Bronchial epithelial cell (primary cell): ENCODE data around the gene FLNC. TPM values are rescaled to one million over a fixed set of nuclear protein-coding genes. Genes with fewer than 3 reads are reported as not detected.

Experiments used
- DNase-seq: peaks from one replicate; pipeline ENCODE4 v3.0.0-alpha.2; 2010; ENCODE audit warnings: low read depth
- FAIRE-seq: peaks from 2 replicates; lab custom pipeline; 2011; peaks lifted over from hg19 to GRCh38; lab: Jason Lieb, UNC
- H3K27me3 ChIP-seq: 2 replicates; pipeline ENCODE4 v1.5.1; 2011; ENCODE audit warnings: low read length; ENCODE audit not compliant: control insufficient read depth, insufficient read depth
- H3K36me3 ChIP-seq: 2 replicates; pipeline ENCODE4 v1.5.1; 2011; ENCODE audit warnings: low read length; ENCODE audit not compliant: control insufficient read depth, insufficient read depth
- H3K4me3 ChIP-seq: 2 replicates; pipeline ENCODE4 v1.5.1; 2011; ENCODE audit warnings: mild to moderate bottlenecking, low read depth, low read length, control low read depth
- CTCF ChIP-seq: IDR thresholded peaks from 2 replicates; pipeline ENCODE4 v1.5.1; 2011; ENCODE audit warnings: mild to moderate bottlenecking, moderate library complexity, low read length, control low read depth, inconsistent platforms; ENCODE audit not compliant: insufficient read depth, severe bottlenecking
- total RNA-seq: library from RNA; depleted of rRNA; stranded (reverse); fragments of >200 nt; gene quantifications from 2 replicates; pipeline ENCODE4 v1.2.1, GENCODE V29; 2014

Gene FLNC
- total RNA-seq, 1 donor from 2014 or later: 1.8 TPM

- DNase-seq (no peak), FAIRE-seq (no peak)
- no peak for TF ChIP-seq CTCF
- no peaks in the 10 kb centered on the region for H3K36me3 ChIP-seq
- H3K27me3 ChIP-seq: peaks cover 2% of the 10 kb centered on the region
- H3K4me3 ChIP-seq: no peak overlapping the region
Observed at GRCh38 chr7:128903621-128904361, 73.6 kb downstream of the FLNC start.

GRCh38 chr7:128904381-128905197, 74.4 kb downstream of the FLNC start:
- FAIRE-seq: no peak
- TF ChIP-seq CTCF: peak; percentile 67
- peak; percentile 56 for DNase-seq
- Histone ChIP-seq H3K4me3 (no peak overlapping the region), H3K36me3 (no peaks in the 10 kb centered on the region), H3K27me3 (peaks cover 3% of the 10 kb centered on the region)

GRCh38 chr7:128906001-128906765, 76.0 kb downstream of the FLNC start:
- H3K27me3 ChIP-seq: peaks cover 16% of the 10 kb centered on the region
- TF ChIP-seq CTCF: no peak
- H3K4me3 ChIP-seq: no peak overlapping the region
- no peaks in the 10 kb centered on the region for H3K36me3 ChIP-seq
- DNase-seq (no peak), FAIRE-seq (no peak)

GRCh38 chr7:128906766-128907559, 76.8 kb downstream of the FLNC start:
- no peak overlapping the region for H3K4me3 ChIP-seq
- no peak for TF ChIP-seq CTCF
- FAIRE-seq: no peak
- H3K27me3 ChIP-seq: peaks cover 21% of the 10 kb centered on the region
- H3K36me3 ChIP-seq: no peaks in the 10 kb centered on the region
- no peak for DNase-seq

Other genes starting within 250 kb of the FLNC start
- gene GARIN1A, start 158.1 kb upstream of the FLNC start, total RNA-seq: under 0.01 and 0.51 TPM in 2 replicates
- gene CALU, start 91.0 kb upstream of the FLNC start, total RNA-seq: 248 and 280 TPM in 2 replicates
- not detected in 2 replicates for gene OPN1SW, start 54.6 kb upstream of the FLNC start, total RNA-seq
- gene CCDC136, start 38.4 kb upstream of the FLNC start, total RNA-seq: 0.26 and 0.64 TPM in 2 replicates
- 108 and 132 TPM in 2 replicates for gene ATP6V1F, start 32.5 kb downstream of the FLNC start, total RNA-seq
- gene KCP, start 80.3 kb downstream of the FLNC start, total RNA-seq: 0.53 and 1.3 TPM in 2 replicates
- 6.8 and 7.7 TPM in 2 replicates for gene IRF5, start 107.5 kb downstream of the FLNC start, total RNA-seq
- gene TNPO3, start 224.7 kb downstream of the FLNC start, total RNA-seq: 62.9 and 75.1 TPM in 2 replicates